GM21381 (cell line): ENCODE measurements around the gene BEAN1.
"Not testable (repeated sequence)": the region's sequence is repeated elsewhere in the genome, so short reads cannot be mapped to it uniquely, and the experiment has no call there.

Experiments
- ATAC-seq: cut with Tn5 transposase; IDR thresholded peaks from one replicate; pipeline ENCODE4 v1.9.1; 2021; ENCODE audit warnings: mild to moderate bottlenecking, moderate library complexity; ENCODE audit not compliant: unreplicated experiment

Gene BEAN1

GRCh38 chr16:66440271-66440802 is 13.2 kb downstream of the BEAN1 start:
- no peak for ATAC-seq

- ATAC-seq, result no peak
These were observed 13.9 kb downstream of the BEAN1 start for GRCh38 chr16:66440970-66441369.

- ATAC-seq, result no peak
These were observed 14.7 kb downstream of the BEAN1 start for GRCh38 chr16:66441586-66442375.

GRCh38 chr16:66442502-66443268 is 15.6 kb downstream of the BEAN1 start:
- no peak for ATAC-seq

- no peak for ATAC-seq
These were observed 16.2 kb downstream of the BEAN1 start for GRCh38 chr16:66443269-66443652.

- no peak for ATAC-seq
These were observed 17.0 kb downstream of the BEAN1 start for GRCh38 chr16:66444049-66444481.

GRCh38 chr16:66446737-66447136 is 19.6 kb downstream of the BEAN1 start:
- no peak for ATAC-seq

GRCh38 chr16:66447491-66447890 is 20.4 kb downstream of the BEAN1 start:
- ATAC-seq, result no peak

GRCh38 chr16:66451548-66451947 is 24.5 kb downstream of the BEAN1 start:
- ATAC-seq, result no peak

GRCh38 chr16:66453230-66453629 is 26.1 kb downstream of the BEAN1 start:
- ATAC-seq, result not testable (repeated sequence)

GRCh38 chr16:66454751-66455150 is 27.7 kb downstream of the BEAN1 start:
- ATAC-seq, result no peak

- ATAC-seq, result no peak
These were observed 28.9 kb downstream of the BEAN1 start for GRCh38 chr16:66455970-66456369.

- ATAC-seq, result no peak
These were observed 30.8 kb downstream of the BEAN1 start for GRCh38 chr16:66457888-66458287.

GRCh38 chr16:66458292-66458691 is 31.2 kb downstream of the BEAN1 start:
- ATAC-seq, result no peak

- ATAC-seq, result no peak
These were observed 31.8 kb downstream of the BEAN1 start for GRCh38 chr16:66458853-66459252.

GRCh38 chr16:66459878-66460277 is 32.8 kb downstream of the BEAN1 start:
- no peak for ATAC-seq

GRCh38 chr16:66460703-66461102 is 33.6 kb downstream of the BEAN1 start:
- ATAC-seq, result no peak

- ATAC-seq, result no peak
These were observed 35.8 kb downstream of the BEAN1 start for GRCh38 chr16:66462912-66463311.

- ATAC-seq, result not testable (repeated sequence)
These were observed 38.9 kb downstream of the BEAN1 start for GRCh38 chr16:66465946-66466345.

- not testable (repeated sequence) for ATAC-seq
These were observed 39.5 kb downstream of the BEAN1 start for GRCh38 chr16:66466636-66467035.

- ATAC-seq, result no peak
These were observed 40.5 kb downstream of the BEAN1 start for GRCh38 chr16:66467611-66468010.
